ENCODE measurements around the gene HEG1. TPM values are rescaled to one million over a fixed set of nuclear protein-coding genes. Genes with fewer than 3 reads are reported as not detected.
A peak's percentile ranks its signal among the peaks of the same experiment; 100 is the strongest.

The HEG1 gene
- total RNA-seq, 1 experiment from 2014 or later = 75.1 TPM

DNA sequence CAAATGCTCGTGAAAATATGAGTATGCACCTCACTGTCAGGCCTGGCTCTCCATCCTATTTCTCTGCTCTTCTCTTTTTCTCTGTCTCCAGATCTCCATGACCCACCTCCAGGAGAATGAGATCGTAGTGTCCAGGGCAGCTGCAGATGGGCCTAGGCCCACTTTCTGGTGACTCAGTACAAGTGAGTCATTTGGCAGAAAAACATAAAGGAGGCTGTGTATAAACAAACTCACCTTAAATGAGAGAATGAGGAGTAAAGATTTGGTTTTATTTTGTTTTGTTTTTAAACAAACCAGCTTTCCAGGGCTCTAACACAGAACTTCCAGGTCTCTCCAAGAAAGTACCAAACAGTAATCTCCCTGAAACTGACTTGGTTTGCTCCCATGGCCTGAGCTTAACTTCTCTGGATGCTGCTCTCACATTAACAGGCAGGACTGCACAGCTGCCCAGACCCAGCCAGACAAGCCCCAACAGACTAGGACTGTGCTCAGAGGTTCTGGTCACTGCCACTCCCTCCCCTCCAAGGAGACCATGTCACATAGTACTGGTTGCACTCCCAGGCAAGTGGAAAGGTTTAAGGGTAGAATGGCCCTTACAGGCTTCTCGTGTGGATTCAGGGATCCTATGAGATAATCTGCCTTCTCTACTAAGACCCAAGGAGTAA is 1.5 kb upstream of the HEG1 start:
- H3K36me3 ChIP-seq = peaks cover 23% of the 10 kb centered on the region
- H3K9me3 ChIP-seq = no peaks in the 10 kb centered on the region
- peak; percentile 82 for DNase-seq
- H3K4me3 ChIP-seq = no peak overlapping the region
- H3K27me3 ChIP-seq = no peaks in the 10 kb centered on the region

DNA sequence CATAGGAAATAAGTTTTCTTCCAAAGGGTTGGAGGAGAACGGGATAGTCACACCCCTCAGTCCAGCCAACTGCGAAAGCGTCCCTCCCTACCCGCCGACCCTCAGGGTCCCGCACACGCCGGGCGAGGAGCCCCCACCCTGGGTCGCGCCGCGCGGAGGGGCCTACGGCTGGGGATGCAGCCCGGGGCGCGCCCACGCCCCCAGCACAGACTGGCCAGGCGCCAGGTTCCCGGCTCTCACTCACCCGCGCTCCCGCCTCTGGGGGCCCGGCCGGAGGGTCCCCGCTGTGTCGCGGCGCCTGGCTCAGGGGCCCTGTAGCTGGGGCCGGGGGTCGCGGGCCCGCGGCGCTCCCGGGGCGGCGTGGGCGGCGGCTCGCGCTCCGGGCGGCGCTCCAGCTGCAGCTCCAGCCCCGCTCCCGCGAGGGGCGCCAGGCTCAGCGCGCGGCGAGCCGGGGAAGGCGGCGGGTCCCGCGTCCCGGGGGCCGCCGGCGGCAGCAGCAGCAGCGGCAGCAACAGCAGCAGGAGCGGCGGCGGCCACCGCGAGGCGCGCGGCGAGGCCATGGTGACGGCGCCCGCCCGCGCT is 375 bp downstream of the HEG1 start:
- Histone ChIP-seq H3K27me3 (no peaks in the 10 kb centered on the region), H3K9me3 (no peaks in the 10 kb centered on the region), H3K4me3 (peak overlapping the region; percentile 82), H3K36me3 (peaks cover 34% of the 10 kb centered on the region)
- peak; percentile 45 for DNase-seq

DNA sequence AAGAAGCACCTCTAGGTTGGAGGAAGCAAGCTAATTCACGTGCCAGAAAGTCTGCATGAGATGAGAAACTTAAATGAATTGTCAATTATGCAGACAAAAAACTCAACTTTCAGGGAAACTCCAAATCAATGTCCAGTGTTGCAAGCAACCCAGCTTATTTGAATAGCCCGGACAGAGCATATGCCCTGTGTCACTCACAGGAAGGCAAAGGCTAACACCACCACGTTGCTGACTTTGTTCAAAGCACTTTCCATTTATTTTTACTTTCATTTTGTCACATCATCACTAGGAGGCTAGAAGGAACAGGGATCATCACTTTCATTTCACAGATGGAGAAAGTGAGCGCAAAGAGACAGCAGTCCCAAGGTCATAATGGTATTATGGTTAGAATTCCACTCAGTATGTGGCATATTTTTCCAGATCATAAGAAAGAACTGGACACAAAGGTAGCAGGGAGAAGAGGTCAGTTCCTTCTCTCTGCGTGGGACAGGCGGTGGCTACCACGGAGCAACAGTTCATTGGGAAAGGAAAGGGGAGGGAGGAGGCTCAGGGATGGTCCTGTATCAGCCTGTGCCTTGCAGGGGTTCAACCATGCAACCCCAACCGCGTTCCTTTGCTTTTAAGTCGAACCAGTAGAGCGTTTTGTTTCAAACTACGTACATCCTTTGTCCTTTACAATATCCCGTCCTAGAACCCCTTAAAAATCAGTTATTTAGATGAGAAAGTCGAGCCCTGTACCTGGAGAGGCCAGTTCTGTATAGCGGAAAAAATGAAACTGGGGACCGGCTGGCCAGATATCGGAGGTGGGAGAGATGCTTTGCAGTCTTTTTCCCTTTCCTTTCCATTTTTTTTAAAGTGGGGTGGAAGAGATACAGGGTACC is 1.1 kb downstream of the HEG1 start:
- H3K27me3 ChIP-seq = no peaks in the 10 kb centered on the region
- H3K9me3 ChIP-seq = no peaks in the 10 kb centered on the region
- peaks cover 42% of the 10 kb centered on the region for H3K36me3 ChIP-seq
- H3K4me3 ChIP-seq = peak overlapping the region; percentile 82
- peak; percentile 25 for DNase-seq

DNA sequence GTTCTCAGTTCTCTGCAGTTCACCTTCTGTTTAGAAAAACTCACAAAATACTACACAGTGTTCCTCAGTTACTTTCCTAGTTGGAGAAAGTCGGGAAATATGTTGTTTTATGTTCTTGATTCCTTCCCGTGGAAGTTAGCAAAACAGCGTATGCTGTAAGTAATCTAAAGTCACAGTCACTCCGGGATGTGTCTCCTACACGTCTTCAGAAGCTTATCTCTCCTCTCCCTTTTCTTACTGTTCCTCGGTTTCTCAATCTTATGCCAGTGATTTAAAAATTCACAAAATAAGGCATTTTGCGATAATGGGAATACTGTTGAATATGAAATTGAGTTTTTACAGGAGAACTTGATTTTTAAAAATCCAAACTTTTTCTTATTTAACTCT is 1.7 kb downstream of the HEG1 start:
- H3K36me3 ChIP-seq = peaks cover 48% of the 10 kb centered on the region
- H3K9me3 ChIP-seq = no peaks in the 10 kb centered on the region
- no peaks in the 10 kb centered on the region for H3K27me3 ChIP-seq
- H3K4me3 ChIP-seq = peak overlapping the region; percentile 82
- DNase-seq = no peak

DNA sequence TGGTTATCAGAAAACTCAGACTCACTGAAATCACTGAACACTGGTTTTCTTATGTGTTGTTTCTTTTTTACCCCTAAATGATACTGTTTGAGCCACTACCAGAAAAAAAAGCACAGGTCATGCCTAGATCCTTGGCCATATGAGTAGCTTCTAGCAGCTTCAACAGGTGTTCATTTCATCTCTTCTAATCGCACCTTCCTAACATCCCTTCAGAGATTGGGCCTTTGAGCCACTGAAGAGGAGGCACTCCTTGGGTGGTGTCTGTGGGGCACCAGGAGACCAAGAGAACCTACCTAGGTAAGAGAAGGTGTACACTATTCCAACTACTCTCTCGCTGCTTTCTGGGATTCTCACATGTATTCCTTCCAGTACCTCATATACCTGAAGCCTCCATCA is 2.5 kb downstream of the HEG1 start:
- no peaks in the 10 kb centered on the region for H3K27me3 ChIP-seq
- DNase-seq = no peak
- H3K4me3 ChIP-seq = peak overlapping the region; percentile 82
- H3K9me3 ChIP-seq = no peaks in the 10 kb centered on the region
- peaks cover 56% of the 10 kb centered on the region for H3K36me3 ChIP-seq

DNA sequence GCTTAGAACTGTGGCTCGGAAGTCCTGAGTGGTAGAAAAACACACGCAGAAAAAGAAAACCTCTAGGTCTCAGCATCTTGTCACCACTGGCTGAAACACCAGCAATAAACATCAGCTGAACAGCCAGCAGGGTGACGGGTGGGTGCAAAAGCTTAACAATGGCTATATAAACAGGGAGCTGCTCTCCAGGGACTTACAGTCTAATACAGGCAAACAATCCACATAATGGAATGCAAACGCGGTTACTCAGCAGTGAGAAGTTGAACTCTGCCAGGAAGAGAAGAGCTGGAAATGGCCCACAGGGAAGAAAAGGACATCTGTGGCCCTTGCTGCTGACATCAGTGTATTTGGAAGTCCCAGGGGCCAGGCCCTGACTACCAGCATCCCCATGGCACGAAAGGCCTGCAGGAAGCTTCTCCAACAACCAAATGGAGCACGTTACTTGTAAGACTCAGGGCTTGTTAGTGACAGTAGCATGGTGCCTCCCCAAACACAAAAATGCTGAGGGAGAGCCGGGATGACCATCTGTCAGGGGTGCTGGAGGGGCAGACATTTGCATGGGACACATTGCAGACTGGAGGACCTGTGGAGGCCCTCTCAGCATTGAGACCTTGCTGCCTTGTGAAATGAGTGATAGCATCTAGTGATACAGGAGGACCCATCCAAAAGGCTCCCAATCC is 3.0 kb downstream of the HEG1 start:
- peak; percentile 82 for DNase-seq
- no peaks in the 10 kb centered on the region for H3K9me3 ChIP-seq
- H3K4me3 ChIP-seq = peak overlapping the region; percentile 82
- H3K36me3 ChIP-seq = peaks cover 61% of the 10 kb centered on the region
- H3K27me3 ChIP-seq = no peaks in the 10 kb centered on the region

DNA sequence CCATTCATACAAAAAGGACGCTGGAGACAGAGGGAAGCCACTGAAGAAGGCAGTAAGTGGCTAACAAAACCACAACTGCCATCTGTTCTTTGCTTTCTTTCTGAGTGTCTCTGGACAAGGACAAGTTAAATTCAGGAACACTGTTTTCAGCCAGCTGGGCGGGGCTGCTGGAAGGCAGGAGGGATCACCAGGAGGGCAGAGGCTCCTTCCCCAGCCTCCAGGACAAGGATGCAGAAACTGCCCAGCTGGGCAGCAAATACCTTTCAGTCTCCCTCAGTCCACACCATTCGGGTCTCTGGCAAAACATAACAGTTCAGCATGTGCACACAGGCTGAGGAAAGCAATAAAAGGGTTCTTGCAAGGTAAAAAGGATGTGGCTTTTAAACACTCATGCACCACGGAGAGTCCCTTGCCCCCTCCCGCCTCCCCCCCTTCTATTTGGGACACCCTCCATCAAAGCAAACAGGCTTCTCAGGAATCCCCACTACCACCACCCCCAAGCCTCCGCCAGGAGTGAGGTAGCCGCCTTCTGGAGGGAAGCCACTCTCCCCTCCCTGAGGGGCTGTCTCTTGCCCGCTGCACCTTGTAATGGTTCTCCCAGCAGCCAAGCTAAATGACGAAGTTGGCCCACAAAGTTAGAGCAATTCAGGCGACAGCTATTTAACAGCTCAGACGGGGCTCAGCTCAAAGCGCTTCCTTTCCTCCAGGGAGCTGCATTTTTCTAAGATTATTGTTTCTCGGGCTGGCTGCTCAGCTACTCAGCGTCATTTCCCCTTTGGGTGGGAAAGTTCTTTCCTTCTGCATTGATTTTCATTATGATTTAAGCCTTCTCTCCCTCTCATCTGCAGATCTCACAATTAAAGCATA is 3.8 kb downstream of the HEG1 start:
- DNase-seq = peak; percentile 94
- Histone ChIP-seq H3K27me3 (no peaks in the 10 kb centered on the region), H3K36me3 (peaks cover 69% of the 10 kb centered on the region), H3K9me3 (no peaks in the 10 kb centered on the region), H3K4me3 (peak overlapping the region; percentile 82)

DNA sequence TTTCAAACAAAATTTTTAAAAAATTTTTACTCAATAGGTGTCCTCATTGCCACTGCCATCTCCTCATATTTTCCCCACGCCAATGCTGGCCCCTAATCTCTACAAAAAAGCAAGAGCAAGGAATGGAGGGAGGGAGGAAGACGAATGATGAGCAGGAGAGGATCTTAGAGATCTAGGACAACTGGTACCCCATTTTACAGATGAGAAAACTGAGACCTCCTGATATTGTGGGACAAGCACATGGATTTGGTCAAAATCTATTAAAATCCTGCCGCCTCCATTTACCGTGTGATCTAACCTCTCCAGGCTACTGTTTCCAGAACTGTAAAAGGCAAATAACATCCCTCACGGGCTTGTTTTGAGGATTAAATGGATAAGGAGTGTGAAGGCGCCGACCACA is 4.6 kb downstream of the HEG1 start:
- no peak for DNase-seq
- Histone ChIP-seq H3K4me3 (peak overlapping the region; percentile 82), H3K27me3 (no peaks in the 10 kb centered on the region), H3K36me3 (peaks cover 76% of the 10 kb centered on the region), H3K9me3 (no peaks in the 10 kb centered on the region)

DNA sequence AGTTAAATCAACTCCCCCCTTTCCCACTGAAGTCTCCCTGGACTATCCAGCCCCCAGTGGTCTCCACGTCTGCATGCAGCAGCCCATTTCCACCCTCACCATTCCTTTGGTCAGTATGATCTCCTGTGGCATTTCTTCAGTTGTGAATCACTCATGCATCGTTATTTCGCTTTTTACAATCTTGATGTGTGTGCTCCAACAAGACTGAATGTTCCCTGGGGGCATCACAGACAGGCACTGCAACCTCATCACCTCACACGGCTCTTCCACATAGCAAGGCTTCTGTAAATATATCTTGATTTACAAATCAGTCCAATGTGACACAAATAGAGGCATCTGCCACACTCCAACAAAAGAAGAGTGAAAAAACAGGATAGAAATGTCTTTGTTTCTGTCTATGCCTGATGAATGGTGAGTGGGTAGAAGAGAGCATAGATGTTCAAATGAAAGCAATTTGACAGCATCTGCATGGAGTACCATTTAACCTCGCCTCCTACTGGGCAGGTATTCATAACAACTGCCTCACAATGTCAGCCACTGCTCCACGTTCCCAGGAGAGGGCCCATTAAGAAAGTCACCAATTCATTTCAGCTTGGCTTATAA is 5.2 kb downstream of the HEG1 start:
- peaks cover 79% of the 10 kb centered on the region for H3K36me3 ChIP-seq
- DNase-seq = no peak
- H3K4me3 ChIP-seq = no peak overlapping the region
- no peaks in the 10 kb centered on the region for H3K9me3 ChIP-seq
- no peaks in the 10 kb centered on the region for H3K27me3 ChIP-seq

DNA sequence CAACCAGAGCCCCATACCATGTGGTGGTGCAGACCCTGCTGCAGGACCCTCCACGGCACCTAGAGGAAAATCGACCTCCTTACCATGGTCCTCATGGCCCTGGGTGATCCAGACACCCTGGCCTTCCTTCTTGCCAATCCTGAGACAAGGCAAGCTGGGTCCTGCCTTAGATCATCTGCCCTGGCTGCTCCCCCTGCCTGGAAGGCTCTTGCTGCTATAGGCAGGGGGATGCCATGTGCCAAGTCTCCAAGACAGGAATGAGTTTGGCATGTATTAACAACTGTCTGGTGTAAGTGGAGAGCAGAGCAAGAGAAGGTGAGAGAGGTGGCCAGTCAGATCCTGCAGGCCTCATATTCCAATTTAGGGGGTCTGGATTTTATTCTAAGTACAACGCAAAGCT is 7.5 kb downstream of the HEG1 start:
- Histone ChIP-seq H3K9me3 (no peaks in the 10 kb centered on the region), H3K27me3 (no peaks in the 10 kb centered on the region), H3K36me3 (peaks cover 84% of the 10 kb centered on the region), H3K4me3 (no peak overlapping the region)
- DNase-seq = peak; percentile 48

DNA sequence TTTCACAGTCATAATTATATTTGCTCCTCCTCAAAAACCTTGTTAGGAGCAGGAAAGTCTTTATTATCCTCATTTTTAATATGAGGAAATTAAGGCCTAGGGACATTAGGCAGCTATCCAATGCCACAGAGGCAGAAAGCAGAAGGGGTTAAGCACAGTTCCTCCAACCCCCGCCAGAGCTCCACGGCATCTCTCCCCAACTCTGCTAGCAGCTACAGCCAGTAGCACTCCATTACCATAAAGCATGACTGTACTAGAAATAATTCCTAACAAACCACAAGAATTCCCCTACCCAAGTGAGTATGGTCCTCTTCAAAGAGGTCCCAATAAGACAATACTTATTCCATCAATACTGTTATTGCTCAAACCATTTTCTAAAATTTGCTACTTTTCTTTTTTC is 9.8 kb downstream of the HEG1 start:
- Histone ChIP-seq H3K36me3 (peaks cover 95% of the 10 kb centered on the region), H3K9me3 (no peaks in the 10 kb centered on the region), H3K4me3 (no peak overlapping the region), H3K27me3 (no peaks in the 10 kb centered on the region)
- peak; percentile 58 for DNase-seq

DNA sequence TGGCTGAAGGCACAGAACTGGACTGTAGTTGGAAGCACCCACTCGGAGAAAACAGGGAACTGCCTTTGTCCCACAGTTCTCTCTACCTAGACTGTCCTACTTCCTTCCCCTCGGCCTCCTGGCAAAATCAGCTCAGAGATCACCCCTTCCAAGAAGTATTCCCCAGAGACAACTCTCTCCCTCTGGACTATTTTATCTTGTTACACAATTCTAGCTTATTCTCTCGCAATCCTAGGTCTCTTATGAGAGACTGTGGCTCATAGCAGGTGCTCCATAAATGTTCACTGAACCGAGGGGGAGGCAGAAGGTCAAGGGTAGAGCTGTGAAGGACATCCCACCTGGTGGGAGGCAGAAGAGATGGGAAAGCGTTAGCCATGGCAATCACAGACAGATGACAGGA is 10.6 kb downstream of the HEG1 start:
- H3K36me3 ChIP-seq = peaks cover 93% of the 10 kb centered on the region
- no peak overlapping the region for H3K4me3 ChIP-seq

DNA sequence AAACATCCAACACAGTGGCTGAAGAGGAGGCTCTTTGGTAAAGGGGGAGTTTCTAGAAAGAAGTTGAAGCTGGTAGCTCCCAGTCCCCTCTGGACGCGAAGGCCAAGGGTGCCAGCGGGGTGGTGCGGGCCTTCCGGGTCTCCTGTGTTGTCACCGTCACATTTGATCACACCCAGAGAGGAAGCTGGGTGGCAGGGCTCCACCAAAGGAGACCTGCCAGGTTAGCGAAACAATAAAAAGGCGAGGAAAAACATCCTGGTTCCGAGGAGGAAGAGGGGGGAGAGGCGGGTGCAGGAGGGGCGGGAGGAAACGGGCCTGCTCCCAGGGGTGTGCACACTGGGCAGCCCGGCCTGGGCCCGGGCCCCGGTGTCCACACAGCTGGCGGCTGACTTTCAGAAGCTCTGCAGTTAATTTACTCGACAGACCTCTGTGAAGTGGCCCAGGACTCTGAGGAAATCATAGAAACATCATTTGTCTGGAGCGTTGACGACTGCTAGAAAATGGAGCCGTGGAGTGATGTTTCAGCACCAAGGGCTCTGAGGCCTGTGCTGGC is 12.1 kb downstream of the HEG1 start:
- no peak for DNase-seq
- no peak overlapping the region for H3K4me3 ChIP-seq
- H3K27me3 ChIP-seq = no peaks in the 10 kb centered on the region
- H3K9me3 ChIP-seq = no peaks in the 10 kb centered on the region
- H3K36me3 ChIP-seq = peaks cover 87% of the 10 kb centered on the region

More for the DNA sequence above, 10.6 kb downstream of the HEG1 start:
- no peaks in the 10 kb centered on the region for H3K27me3 ChIP-seq
- no peaks in the 10 kb centered on the region for H3K9me3 ChIP-seq
- DNase-seq = no peak

DNA sequence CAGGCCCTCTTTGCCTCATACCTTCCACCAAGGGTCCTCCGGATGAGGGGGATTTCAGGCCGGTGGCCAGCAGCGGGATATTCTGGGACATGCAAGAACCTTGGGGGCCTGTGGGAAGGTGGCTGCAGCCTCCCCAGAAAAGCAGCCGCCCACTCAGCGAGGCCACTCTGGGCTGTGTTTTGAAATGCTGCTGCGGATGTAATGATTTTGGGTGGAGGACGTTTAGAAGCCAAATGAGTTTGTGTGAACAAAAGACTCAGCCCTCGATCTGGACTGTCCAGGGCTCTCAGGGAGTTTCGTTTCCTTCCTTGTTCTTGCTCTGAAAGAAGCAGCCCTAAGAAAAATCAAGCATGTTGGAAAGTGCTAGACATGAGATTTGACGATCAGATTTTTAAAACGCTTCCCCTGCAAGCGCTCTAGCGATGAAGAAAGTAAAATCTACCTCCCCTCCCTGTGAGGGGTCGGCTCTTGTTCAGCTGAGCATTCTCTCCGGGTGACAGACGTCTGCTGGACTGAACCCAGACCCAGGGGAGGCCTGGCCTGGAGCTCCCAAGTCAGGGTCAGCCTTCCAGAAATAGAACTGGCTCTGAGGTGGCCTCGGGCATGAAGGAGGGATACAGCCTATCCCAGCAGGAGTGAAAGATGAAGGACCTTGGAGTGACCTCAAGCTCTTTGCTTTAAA is 12.9 kb downstream of the HEG1 start:
- Histone ChIP-seq H3K9me3 (no peaks in the 10 kb centered on the region), H3K36me3 (peaks cover 87% of the 10 kb centered on the region), H3K27me3 (no peaks in the 10 kb centered on the region), H3K4me3 (no peak overlapping the region)
- DNase-seq = no peak
